H9 (cell line): Measurements from ENCODE around the gene PRKAR1A. TPM values are rescaled to one million over a fixed set of nuclear protein-coding genes. Genes with fewer than 3 reads are reported as not detected.

Source experiments
- DNase-seq: peaks from one replicate; pipeline ENCODE4 v3.0.0-alpha.2; 2017
- H2AFZ ChIP-seq: one replicate; pipeline ENCODE4 v1.6.1; 2013; ENCODE audit warnings: mild to moderate bottlenecking, low read length, control low read depth, moderate library complexity
- H2AK5ac ChIP-seq: 2 replicates; pipeline ENCODE4 v1.6.1; 2013; ENCODE audit warnings: low read length, control low read depth, mixed read lengths; ENCODE audit not compliant: insufficient read length
- H2BK120ac ChIP-seq: one replicate; pipeline ENCODE4 v1.6.1; 2013; ENCODE audit warnings: low read depth, mild to moderate bottlenecking, low read length, control low read depth, inconsistent platforms; ENCODE audit not compliant: poor library complexity, severe bottlenecking
- H2BK12ac ChIP-seq: 2 replicates; pipeline ENCODE4 v1.6.1; 2013; ENCODE audit warnings: low read length, control low read depth, mixed read lengths, low read depth; ENCODE audit not compliant: insufficient read length
- H2BK15ac ChIP-seq: 2 replicates; pipeline ENCODE4 v1.6.1; 2013; ENCODE audit warnings: low read depth, low read length, control low read depth
- H2BK20ac ChIP-seq: one replicate; pipeline ENCODE4 v1.6.1; 2013; ENCODE audit warnings: low read depth, mild to moderate bottlenecking, low read length, control low read depth, inconsistent platforms; ENCODE audit not compliant: poor library complexity, severe bottlenecking
- H2BK5ac ChIP-seq: 2 replicates; pipeline ENCODE4 v1.6.1; 2013; ENCODE audit warnings: low read length, control low read depth, mixed read lengths; ENCODE audit not compliant: insufficient read length
- H3K14ac ChIP-seq: 2 replicates; pipeline ENCODE4 v1.6.1; 2013; ENCODE audit warnings: low read length, control low read depth; ENCODE audit not compliant: insufficient read depth
- H3K18ac ChIP-seq: 2 replicates; pipeline ENCODE4 v1.6.1; 2013; ENCODE audit warnings: low read depth, mild to moderate bottlenecking, mixed read lengths, low read length, control low read depth; ENCODE audit not compliant: insufficient read length
- H3K23ac ChIP-seq: 2 replicates; pipeline ENCODE4 v1.6.1; 2013; ENCODE audit warnings: low read length, control low read depth, mixed read lengths, low read depth; ENCODE audit not compliant: insufficient read length
- H3K23me2 ChIP-seq: 2 replicates; pipeline ENCODE4 v1.6.1; 2013; ENCODE audit warnings: low read depth, mild to moderate bottlenecking, mixed read lengths, low read length, control low read depth; ENCODE audit not compliant: insufficient read length, poor library complexity, severe bottlenecking
- H3K27ac ChIP-seq: 2 replicates; pipeline ENCODE4 v1.5.1; 2013; ENCODE audit warnings: low read length, control low read depth, mixed read lengths, low read depth; ENCODE audit not compliant: insufficient read length
- H3K27me3 ChIP-seq: 2 replicates; pipeline ENCODE4 v1.6.1; 2013; ENCODE audit warnings: low read length, control low read depth, inconsistent platforms; ENCODE audit not compliant: insufficient read depth
- H3K4ac ChIP-seq: 2 replicates; pipeline ENCODE4 v1.6.1; 2013; ENCODE audit warnings: low read depth, mild to moderate bottlenecking, control low read depth, inconsistent platforms, low read length, moderate library complexity
- H3K4me1 ChIP-seq: 2 replicates; pipeline ENCODE4 v1.6.1; 2013; ENCODE audit warnings: low read length, control low read depth, inconsistent platforms; ENCODE audit not compliant: insufficient read depth
- H3K4me2 ChIP-seq: 2 replicates; pipeline ENCODE4 v1.6.1; 2013; ENCODE audit warnings: low read length, control low read depth, mixed read lengths; ENCODE audit not compliant: insufficient read length, insufficient read depth
- H3K56ac ChIP-seq: 2 replicates; pipeline ENCODE4 v1.6.1; 2013; ENCODE audit warnings: low read depth, mild to moderate bottlenecking, mixed read lengths, low read length, control low read depth; ENCODE audit not compliant: insufficient read length
- H3K79me1 ChIP-seq: 2 replicates; pipeline ENCODE4 v1.6.1; 2013; ENCODE audit warnings: low read depth, mild to moderate bottlenecking, moderate library complexity, low read length, control low read depth, inconsistent platforms; ENCODE audit not compliant: insufficient read depth, poor library complexity, severe bottlenecking
- H3K79me2 ChIP-seq: 2 replicates; pipeline ENCODE4 v1.6.1; 2013; ENCODE audit warnings: low read length, control low read depth, inconsistent platforms; ENCODE audit not compliant: insufficient read depth
- H3K9ac ChIP-seq: 2 replicates; pipeline ENCODE4 v1.6.1; 2013; ENCODE audit warnings: low read length, control low read depth, mixed read lengths; ENCODE audit not compliant: insufficient read length; ENCODE audit errors: extremely low read depth
- H3K9me3 ChIP-seq: one replicate; pipeline ENCODE4 v1.6.1; 2013; ENCODE audit warnings: low read depth, low read length, inconsistent platforms; ENCODE audit not compliant: control insufficient read depth
- H3T11ph ChIP-seq: one replicate; pipeline ENCODE4 v1.6.1; 2013; ENCODE audit warnings: mild to moderate bottlenecking, low read length, control low read depth, inconsistent platforms
- H4K20me1 ChIP-seq: one replicate; pipeline ENCODE4 v1.6.1; 2013; ENCODE audit not compliant: control insufficient read depth, insufficient read length, insufficient read depth
- H4K5ac ChIP-seq: 2 replicates; pipeline ENCODE4 v1.6.1; 2013; ENCODE audit warnings: low read depth, mild to moderate bottlenecking, mixed read lengths, low read length, control low read depth; ENCODE audit not compliant: insufficient read length
- H4K8ac ChIP-seq: replicated peaks from 2 replicates; pipeline ENCODE4 v1.6.1; 2013; ENCODE audit warnings: low read length, control low read depth, mixed read lengths, low read depth; ENCODE audit not compliant: insufficient read length
- H4K91ac ChIP-seq: 2 replicates; pipeline ENCODE4 v1.6.1; 2013; ENCODE audit warnings: low read depth, mild to moderate bottlenecking, moderate library complexity, mixed read lengths, low read length, control low read depth; ENCODE audit not compliant: insufficient read length
- H3K27ac Mint-ChIP-seq, 3 experiments: 2 replicates in 2 of 3; 3 replicates in 1 of 3; pipeline ENCODE4 v1.8.0; 2020 to 2021; ENCODE audit warnings: mixed read lengths in 3 of 3, mild to moderate bottlenecking in 1 of 3, moderate library complexity in 1 of 3
- H3K27me3 Mint-ChIP-seq: 2 replicates; pipeline ENCODE4 v1.8.0; 2021; ENCODE audit warnings: low read depth, mild to moderate bottlenecking, moderate library complexity, mixed read lengths
- H3K36me3 Mint-ChIP-seq, 3 experiments: 2 replicates in 2 of 3; 3 replicates in 1 of 3; pipeline ENCODE4 v1.8.0; 2020 to 2021; ENCODE audit warnings: low read depth in 3 of 3, mixed read lengths in 3 of 3; ENCODE audit not compliant: insufficient read depth in 1 of 3
- H3K4me1 Mint-ChIP-seq, 2 experiments: 2 replicates each; pipeline ENCODE4 v1.8.0; 2020; ENCODE audit warnings: mixed read lengths in 2 of 2
- H3K4me3 Mint-ChIP-seq, 2 experiments: 2 replicates in 1 of 2; 3 replicates in 1 of 2; pipeline ENCODE4 v1.8.0; 2020 to 2021; ENCODE audit warnings: mild to moderate bottlenecking in 2 of 2, mixed read lengths in 2 of 2, moderate library complexity in 1 of 2
- H3K9me3 Mint-ChIP-seq, 2 experiments: 2 replicates in 1 of 2; 3 replicates in 1 of 2; pipeline ENCODE4 v1.8.0; 2020; ENCODE audit warnings: mild to moderate bottlenecking in 2 of 2, mixed read lengths in 2 of 2, moderate library complexity in 1 of 2
- WGBS: extraction: QIAGEN DNeasy Blood & Tissue Kit; methylation state at CpG from one replicate; pipeline ENCODE4 v1.1.7; 2013; ENCODE audit warnings: missing lambda C conversion rate, low lambda C conversion rate, mixed read lengths; ENCODE audit not compliant: insufficient read length; ENCODE audit errors: extremely low coverage; 5-methylcytosine and 5-hydroxymethylcytosine counted together
- total RNA-seq: library from RNA; stranded (reverse); gene quantifications from 2 replicates; pipeline ENCODE4 v1.2.1, GENCODE V29; 2021
- TF ChIP-seq, protein P1 (sequence below): fragments of 200-600 bp; sonication (generic); conservative IDR thresholded peaks from 3 replicates; pipeline ENCODE4 v1.8.0; 2021; ENCODE audit warnings: antibody characterized with exemption, mild to moderate bottlenecking

Gene PRKAR1A
- total RNA-seq, 1 experiment from 2014 or later = 171 TPM

DNA sequence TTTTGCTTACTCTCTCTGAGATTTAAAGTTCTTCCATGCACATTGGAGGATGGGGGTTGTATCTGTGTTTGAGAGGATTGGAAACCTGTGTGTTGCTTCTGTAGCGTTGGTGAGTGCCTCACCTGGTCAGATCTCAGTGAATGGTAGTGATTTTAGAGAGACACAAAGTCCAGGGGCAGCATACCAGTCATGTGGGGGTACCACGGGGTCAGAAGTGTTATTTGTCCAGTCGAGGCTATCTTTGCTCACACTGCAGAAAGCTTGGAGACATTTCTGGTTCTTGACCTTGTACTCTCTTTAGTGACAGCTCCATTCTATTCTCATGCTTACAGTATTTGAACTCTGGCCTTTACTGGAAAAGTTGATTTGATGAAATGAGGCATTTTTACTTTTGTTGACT is 23.7 kb downstream of the PRKAR1A start:
- no peak overlapping the region for H2BK20ac ChIP-seq
- no peaks in the 10 kb centered on the region for H3K9me3 Mint-ChIP-seq
- no peak overlapping the region for H3K9ac ChIP-seq

More for the DNA sequence above, 23.7 kb downstream of the PRKAR1A start:
- Histone ChIP-seq H3K18ac (no peak overlapping the region), H2AK5ac (no peak overlapping the region), H3K23ac (no peak overlapping the region), H3K23me2 (no peaks in the 10 kb centered on the region), H2BK5ac (no peak overlapping the region), H3K56ac (no peak overlapping the region), H3K79me2 (no peaks in the 10 kb centered on the region), H4K91ac (no peak overlapping the region), H3T11ph (no peak overlapping the region), H4K5ac (no peak overlapping the region), H3K4ac (no peak overlapping the region), H4K8ac (no peak overlapping the region), H3K14ac (no peak overlapping the region), H3K27me3 (no peaks in the 10 kb centered on the region), H3K9me3 (no peaks in the 10 kb centered on the region), H2AFZ (no peak overlapping the region), H4K20me1 (no peaks in the 10 kb centered on the region), H3K4me1 (no peaks in the 10 kb centered on the region), H2BK120ac (no peak overlapping the region), H2BK15ac (no peak overlapping the region), H3K27ac (no peak overlapping the region), H3K4me2 (no peak overlapping the region), H2BK12ac (no peak overlapping the region), H3K79me1 (peaks cover 4% of the 10 kb centered on the region)
- Mint-ChIP-seq H3K27ac (peak overlapping the region in 2 of 3 experiments; percentile 6 to 30; a peak in 1 of 7 replicates), H3K27me3 (no peaks in the 10 kb centered on the region), H3K36me3 (peaks cover 13 to 75% (median 60%) of the 10 kb centered on the region in 3 experiments; a peak in 6 of 7 replicates), H3K4me1 (0 out of 4 replicates have a peak, but pooled peaks cover 0 to 2% of the 10 kb centered on the region in 2 experiments), H3K4me3 (no peak overlapping the region)
- no CpG with 5 or more reads among the region's 3 CpGs for WGBS
- TF ChIP-seq, protein P1, sequence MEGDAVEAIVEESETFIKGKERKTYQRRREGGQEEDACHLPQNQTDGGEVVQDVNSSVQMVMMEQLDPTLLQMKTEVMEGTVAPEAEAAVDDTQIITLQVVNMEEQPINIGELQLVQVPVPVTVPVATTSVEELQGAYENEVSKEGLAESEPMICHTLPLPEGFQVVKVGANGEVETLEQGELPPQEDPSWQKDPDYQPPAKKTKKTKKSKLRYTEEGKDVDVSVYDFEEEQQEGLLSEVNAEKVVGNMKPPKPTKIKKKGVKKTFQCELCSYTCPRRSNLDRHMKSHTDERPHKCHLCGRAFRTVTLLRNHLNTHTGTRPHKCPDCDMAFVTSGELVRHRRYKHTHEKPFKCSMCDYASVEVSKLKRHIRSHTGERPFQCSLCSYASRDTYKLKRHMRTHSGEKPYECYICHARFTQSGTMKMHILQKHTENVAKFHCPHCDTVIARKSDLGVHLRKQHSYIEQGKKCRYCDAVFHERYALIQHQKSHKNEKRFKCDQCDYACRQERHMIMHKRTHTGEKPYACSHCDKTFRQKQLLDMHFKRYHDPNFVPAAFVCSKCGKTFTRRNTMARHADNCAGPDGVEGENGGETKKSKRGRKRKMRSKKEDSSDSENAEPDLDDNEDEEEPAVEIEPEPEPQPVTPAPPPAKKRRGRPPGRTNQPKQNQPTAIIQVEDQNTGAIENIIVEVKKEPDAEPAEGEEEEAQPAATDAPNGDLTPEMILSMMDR = no peak
- DNase-seq = no peak
